ENCODE measurements around the gene DYNLRB2. TPM values are rescaled to one million over a fixed set of nuclear protein-coding genes. Genes with fewer than 3 reads are reported as not detected.

DYNLRB2 gene
- total and polyA plus RNA-seq, 2 donors from 2014 or later = 2.7 to 22.1 TPM

DNA sequence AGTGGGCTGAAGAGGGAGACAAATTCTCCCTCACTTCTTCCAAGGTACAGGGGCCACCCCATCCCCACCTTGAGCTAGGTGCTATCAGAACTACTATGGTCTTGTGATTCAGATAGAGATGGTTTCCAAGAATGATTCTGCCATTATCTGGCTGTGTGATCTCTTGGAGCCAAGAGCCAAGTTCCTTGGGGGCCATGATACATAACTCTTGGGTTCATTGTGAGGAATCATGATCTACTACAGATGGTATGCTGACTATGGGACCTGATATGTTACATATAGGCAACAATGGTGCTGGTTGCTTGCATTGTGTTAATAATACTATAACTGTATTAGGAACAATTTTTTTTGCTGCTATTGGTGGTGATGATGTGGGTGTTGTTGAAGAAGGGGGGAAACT, 45.7 kb downstream of the DYNLRB2 start:
- TF ChIP-seq CTCF (IDR thresholded peaks at IDR 0.05; ENCODE audit: borderline replicate concordance, extremely low read depth, insufficient read depth) = no peak
- no peaks in the 10 kb centered on the region for H3K36me3 ChIP-seq (ENCODE audit: control insufficient read depth in 2 of 3, insufficient read depth in 3 of 3, low read length in 3 of 3)
- FAIRE-seq (no peak), DNase-seq (no peak)
- H3K27me3 ChIP-seq (ENCODE audit: control insufficient read depth, insufficient read depth, low read length) = no peaks in the 10 kb centered on the region
- H3K4me3 ChIP-seq (ENCODE audit: low read length in 3 of 3) = no peak overlapping the region
- intact Hi-C loops (cut with DNase I) = no loop called here
- no peaks in the 10 kb centered on the region for H3K4me1 ChIP-seq (ENCODE audit: control insufficient read depth in 2 of 3, insufficient read depth in 2 of 3, low read depth in 1 of 3, low read length in 3 of 3)
- no peak overlapping the region for H3K27ac ChIP-seq (ENCODE audit: low read depth in 2 of 2, low read length in 2 of 2)
- no peak overlapping the region for H3K9ac ChIP-seq (ENCODE audit: low read length in 3 of 3)
- H3K9me3 ChIP-seq (ENCODE audit: control insufficient read depth in 2 of 3, insufficient read depth in 1 of 3, low read length in 3 of 3) = peaks cover 0 to 5% (median 0%) of the 10 kb centered on the region in 3 donors

DNA sequence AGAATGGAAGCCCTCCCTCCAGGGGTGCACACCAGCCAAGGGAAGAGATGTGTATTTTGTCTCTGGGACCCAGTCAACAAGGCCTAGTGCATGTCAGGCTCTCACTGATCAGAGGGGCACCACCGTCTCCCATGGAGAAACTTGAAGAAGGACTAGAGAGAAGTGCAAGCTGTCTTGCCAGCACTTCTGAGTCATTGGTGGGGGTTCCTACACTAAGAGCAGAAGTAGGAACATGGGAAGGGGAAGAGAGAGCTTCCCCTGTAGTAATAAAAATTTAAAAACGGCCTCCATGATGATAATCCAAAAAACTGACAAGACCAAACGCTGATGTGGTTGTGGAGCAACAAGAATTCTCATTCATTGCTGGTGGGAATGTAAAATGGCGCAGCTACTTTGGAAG, 46.3 kb downstream of the DYNLRB2 start:
- Histone ChIP-seq H3K27me3 (ENCODE audit: control insufficient read depth, insufficient read depth, low read length) (no peaks in the 10 kb centered on the region), H3K9me3 (ENCODE audit: control insufficient read depth in 2 of 3, insufficient read depth in 1 of 3, low read length in 3 of 3) (peaks cover 0 to 5% (median 0%) of the 10 kb centered on the region in 3 donors), H3K4me3 (ENCODE audit: low read length in 3 of 3) (no peak overlapping the region), H3K4me1 (ENCODE audit: control insufficient read depth in 2 of 3, insufficient read depth in 2 of 3, low read depth in 1 of 3, low read length in 3 of 3) (no peaks in the 10 kb centered on the region), H3K27ac (ENCODE audit: low read depth in 2 of 2, low read length in 2 of 2) (no peak overlapping the region), H3K36me3 (ENCODE audit: control insufficient read depth in 2 of 3, insufficient read depth in 3 of 3, low read length in 3 of 3) (no peaks in the 10 kb centered on the region), H3K9ac (ENCODE audit: low read length in 3 of 3) (no peak overlapping the region)
- intact Hi-C loops (cut with DNase I) = no loop called here
- FAIRE-seq (no peak), DNase-seq (no peak)
- TF ChIP-seq CTCF (IDR thresholded peaks at IDR 0.05; ENCODE audit: borderline replicate concordance, extremely low read depth, insufficient read depth) = no peak

DNA sequence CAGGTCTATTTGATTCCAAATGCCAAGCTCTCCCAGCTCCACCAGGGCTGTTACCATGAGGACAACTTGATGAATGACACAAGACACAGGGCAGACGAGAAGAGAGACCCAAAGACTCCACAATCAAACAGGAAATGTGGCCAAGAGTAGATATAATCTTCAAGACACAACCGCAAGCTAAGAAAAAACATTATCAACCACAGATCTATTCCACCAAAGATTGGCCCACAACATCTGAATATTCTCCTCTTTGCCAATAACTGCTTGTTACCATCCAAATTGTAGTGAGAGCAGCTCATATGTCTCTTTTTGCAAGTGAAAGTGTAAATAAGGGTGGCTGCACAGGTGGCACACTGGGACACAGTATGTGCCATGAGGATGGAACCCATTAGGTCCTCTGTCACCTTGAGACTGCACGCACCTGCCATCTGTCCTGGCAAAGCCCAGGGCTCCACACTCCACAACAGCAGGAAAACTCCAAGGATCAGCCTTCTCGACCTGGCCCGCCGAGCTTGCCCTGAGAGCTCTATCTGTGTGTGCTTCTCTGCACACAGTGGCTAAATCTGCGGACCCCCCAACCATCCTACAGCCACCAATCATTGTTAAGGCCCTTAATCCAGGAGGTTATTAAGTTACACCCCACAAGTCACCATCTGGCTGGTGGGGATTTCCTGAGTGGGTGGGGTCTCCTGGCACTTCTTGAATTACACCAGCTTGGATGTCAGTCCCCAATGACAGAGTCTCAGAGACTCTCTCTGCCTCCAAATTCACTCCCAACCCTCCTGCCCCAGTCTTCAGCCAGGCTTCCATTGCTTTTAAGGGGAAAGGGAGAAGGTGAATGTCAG, 50.5 kb downstream of the DYNLRB2 start:
- TF ChIP-seq CTCF (IDR thresholded peaks at IDR 0.05; ENCODE audit: borderline replicate concordance, extremely low read depth, insufficient read depth) = no peak
- Histone ChIP-seq H3K36me3 (ENCODE audit: control insufficient read depth in 2 of 3, insufficient read depth in 3 of 3, low read length in 3 of 3) (no peaks in the 10 kb centered on the region), H3K4me3 (ENCODE audit: low read length in 3 of 3) (no peak overlapping the region), H3K4me1 (ENCODE audit: control insufficient read depth in 2 of 3, insufficient read depth in 2 of 3, low read depth in 1 of 3, low read length in 3 of 3) (no peaks in the 10 kb centered on the region), H3K9me3 (ENCODE audit: control insufficient read depth in 2 of 3, insufficient read depth in 1 of 3, low read length in 3 of 3) (peaks cover 0 to under 1% (median 0%) of the 10 kb centered on the region in 3 donors), H3K9ac (ENCODE audit: low read length in 3 of 3) (no peak overlapping the region), H3K27ac (ENCODE audit: low read depth in 2 of 2, low read length in 2 of 2) (no peak overlapping the region), H3K27me3 (ENCODE audit: control insufficient read depth, insufficient read depth, low read length) (no peaks in the 10 kb centered on the region)
- intact Hi-C loops (cut with DNase I) = no loop called here
- FAIRE-seq (no peak), DNase-seq (no peak)
